LoVo (cell line): Measurements from ENCODE around the gene DGKD.
"Not testable (repeated sequence)": the region's sequence is repeated elsewhere in the genome, so short reads cannot be mapped to it uniquely, and the experiment has no call there.

Experiments
- DNase-seq: peaks from one replicate; pipeline ENCODE4 v3.0.0-alpha.2; 2016; ENCODE audit warnings: low spot score

The DGKD gene, protein sequence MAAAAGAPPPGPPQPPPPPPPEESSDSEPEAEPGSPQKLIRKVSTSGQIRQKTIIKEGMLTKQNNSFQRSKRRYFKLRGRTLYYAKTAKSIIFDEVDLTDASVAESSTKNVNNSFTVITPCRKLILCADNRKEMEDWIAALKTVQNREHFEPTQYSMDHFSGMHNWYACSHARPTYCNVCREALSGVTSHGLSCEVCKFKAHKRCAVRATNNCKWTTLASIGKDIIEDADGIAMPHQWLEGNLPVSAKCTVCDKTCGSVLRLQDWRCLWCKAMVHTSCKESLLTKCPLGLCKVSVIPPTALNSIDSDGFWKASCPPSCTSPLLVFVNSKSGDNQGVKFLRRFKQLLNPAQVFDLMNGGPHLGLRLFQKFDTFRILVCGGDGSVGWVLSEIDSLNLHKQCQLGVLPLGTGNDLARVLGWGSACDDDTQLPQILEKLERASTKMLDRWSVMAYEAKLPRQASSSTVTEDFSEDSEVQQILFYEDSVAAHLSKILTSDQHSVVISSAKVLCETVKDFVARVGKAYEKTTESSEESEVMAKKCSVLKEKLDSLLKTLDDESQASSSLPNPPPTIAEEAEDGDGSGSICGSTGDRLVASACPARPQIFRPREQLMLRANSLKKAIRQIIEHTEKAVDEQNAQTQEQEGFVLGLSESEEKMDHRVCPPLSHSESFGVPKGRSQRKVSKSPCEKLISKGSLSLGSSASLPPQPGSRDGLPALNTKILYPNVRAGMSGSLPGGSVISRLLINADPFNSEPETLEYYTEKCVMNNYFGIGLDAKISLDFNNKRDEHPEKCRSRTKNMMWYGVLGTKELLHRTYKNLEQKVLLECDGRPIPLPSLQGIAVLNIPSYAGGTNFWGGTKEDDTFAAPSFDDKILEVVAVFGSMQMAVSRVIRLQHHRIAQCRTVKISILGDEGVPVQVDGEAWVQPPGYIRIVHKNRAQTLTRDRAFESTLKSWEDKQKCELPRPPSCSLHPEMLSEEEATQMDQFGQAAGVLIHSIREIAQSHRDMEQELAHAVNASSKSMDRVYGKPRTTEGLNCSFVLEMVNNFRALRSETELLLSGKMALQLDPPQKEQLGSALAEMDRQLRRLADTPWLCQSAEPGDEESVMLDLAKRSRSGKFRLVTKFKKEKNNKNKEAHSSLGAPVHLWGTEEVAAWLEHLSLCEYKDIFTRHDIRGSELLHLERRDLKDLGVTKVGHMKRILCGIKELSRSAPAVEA

GRCh38 chr2:233353769-233354499 is at the start of gene DGKD:
Gene DGKD, plus strand, starts transcription at chr2:233354494. Its CDS starts 25 bp downstream, at chr2:233354519.
- peak; percentile 67 for DNase-seq

DNA sequence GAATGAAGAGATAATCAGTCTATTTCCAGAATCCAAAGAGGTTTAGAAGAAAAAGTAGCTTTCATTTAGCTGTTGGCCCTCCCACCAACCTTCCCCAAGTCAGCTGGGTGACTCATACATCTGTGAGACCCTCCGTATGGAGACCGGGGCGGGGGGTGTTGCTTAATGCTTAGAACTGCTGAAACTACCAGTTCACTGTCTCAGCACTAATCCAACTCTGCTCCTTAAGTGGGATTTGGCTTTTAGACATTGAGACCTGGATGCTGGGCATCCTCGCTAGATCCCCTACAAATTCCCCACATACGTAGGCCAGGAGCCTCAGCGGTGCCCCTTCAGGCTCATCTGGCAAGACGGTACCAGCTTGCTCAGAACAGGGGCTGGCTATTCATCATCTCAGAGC is 46.7 kb upstream of the DGKD start, which contains the start of gene SAG:
Gene SAG, plus strand, starts transcription at position 252 of the 400 bp plus-strand sequence. CDS start 1,374 bp downstream, outside the sequence.
- DNase-seq = no peak

GRCh38 chr2:233311241-233311926 is 42.9 kb upstream of the DGKD start:
- DNase-seq = no peak

DNA sequence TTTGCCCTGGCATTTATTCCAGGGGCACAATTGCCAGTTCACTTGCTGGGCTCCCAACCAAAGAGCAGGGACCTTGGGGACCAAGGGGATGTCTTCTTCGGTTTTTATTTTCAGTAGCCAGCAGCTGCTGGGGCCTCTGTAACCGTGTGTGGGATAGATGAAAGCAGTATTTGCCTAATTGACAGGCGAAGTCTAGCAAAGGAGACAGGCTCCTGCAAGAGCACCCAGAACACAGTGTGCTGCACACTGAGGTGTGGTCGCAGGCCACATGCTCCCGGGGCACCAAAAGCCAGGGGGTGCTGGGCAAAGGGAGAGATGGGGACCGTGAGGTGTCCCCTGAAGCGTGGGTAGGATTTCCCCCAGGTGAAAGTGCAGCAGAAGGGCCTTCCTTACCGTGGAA is 41.4 kb upstream of the DGKD start:
- DNase-seq = no peak

- no peak for DNase-seq
Measured at GRCh38 chr2:233314180-233314925, 39.9 kb upstream of the DGKD start.

GRCh38 chr2:233317196-233317943 is 36.9 kb upstream of the DGKD start:
- no peak for DNase-seq

- DNase-seq = no peak
Measured at GRCh38 chr2:233319256-233319655, 35.0 kb upstream of the DGKD start.

- no peak for DNase-seq
Measured at GRCh38 chr2:233320470-233320869, 33.8 kb upstream of the DGKD start.

DNA sequence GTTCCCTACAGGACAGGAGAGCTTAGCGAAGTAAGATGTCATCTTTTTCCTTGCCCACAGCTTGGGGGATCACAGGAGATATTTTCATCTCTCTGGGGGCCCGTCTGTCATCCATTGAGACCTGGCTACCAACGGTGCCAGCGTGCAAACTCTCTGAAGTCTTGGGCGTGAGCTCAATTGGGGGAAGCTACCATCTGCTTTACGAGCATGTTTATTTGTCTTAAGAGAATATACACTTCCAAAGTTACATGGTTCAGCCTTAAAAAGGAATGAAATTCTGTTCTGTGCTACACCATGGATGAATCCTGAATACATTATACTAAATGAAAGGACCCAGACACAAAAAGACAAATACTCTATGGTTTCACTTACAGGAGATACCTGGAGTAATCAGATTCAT is 33.1 kb upstream of the DGKD start:
- no peak for DNase-seq

DNA sequence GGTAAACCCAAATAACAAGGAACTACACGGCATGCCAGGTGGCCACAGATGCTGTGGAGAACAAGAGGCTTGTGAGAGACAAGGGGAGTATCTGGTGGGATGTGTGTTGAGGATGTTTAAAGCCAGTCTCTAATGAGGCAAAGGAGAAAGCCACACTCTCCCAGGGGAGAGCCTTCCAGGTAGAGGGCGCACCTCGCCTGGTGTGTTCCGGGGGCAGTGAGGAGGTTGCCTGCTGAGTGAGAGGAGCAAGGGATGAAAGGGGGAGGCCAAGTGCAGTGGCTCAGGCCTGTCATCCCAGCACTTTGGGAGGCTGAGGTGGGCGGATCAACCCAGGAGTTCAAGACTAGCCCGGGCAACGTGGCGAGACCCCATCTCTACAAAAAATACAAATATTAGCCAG is 30.4 kb upstream of the DGKD start:
- DNase-seq = no peak

- no peak for DNase-seq
Measured at GRCh38 chr2:233325256-233325655, 29.0 kb upstream of the DGKD start.

GRCh38 chr2:233325814-233326213 is 28.5 kb upstream of the DGKD start:
- no peak for DNase-seq

- DNase-seq = no peak
Measured at GRCh38 chr2:233326500-233326899, 27.8 kb upstream of the DGKD start.

DNA sequence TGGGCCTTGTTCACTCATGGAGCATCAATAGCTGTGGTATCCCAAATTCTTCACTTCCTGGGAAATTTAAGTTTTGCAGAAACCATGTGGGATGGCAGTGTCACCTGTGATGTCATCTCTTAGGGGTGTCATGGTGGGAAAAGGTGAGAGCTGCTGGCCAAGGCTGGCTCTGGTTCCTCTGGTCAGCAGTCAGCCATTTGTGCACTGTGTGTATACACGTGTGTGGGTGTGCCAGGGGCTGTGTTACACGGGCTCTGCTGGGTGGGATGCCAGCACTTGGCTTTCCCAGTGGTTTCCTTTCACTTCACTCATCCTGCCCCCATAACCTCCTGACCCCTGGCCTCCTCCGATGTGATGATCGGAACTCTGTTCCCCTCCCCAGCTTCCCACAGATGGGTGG is 25.4 kb upstream of the DGKD start:
- no peak for DNase-seq

GRCh38 chr2:233329489-233330135 is 24.7 kb upstream of the DGKD start:
- DNase-seq = no peak

DNA sequence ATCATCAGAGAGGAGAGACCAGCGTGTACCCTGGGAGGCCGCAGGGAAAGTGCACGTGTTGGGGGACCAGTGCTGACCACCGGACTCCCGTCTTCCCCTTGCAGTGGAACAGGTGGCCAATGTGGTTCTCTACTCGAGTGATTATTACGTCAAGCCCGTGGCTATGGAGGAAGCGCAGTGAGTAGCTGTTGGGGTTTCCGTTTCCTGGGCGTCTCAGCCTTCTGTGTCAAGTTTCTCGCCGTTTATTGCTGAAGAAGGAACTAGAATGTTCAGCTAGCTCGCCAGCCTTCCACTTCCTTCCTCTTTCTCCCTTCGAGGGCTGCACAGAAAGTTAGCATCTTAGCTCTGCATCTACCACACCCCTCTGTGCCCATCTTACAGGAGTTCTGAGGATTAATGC is 22.8 kb upstream of the DGKD start:
- no peak for DNase-seq

DNA sequence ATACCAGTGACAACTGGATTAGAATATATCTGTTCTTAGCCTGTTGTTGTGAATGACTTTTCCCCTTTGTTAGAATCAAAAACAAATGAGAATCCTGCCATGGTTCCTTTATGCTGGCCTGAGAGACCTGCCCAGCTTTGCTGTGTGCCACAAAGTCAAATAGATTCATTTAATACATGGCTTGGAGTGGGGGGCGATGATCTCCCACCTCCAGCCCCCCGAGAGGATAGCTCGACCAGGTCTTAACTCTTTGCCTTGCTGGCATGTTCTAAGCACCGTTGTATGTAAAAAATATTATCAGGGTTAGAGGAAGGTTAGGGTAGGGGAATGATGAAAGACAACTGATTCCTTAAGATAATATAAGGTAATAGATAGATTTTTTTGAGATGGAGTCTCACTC is 22.2 kb upstream of the DGKD start:
- DNase-seq = no peak

DNA sequence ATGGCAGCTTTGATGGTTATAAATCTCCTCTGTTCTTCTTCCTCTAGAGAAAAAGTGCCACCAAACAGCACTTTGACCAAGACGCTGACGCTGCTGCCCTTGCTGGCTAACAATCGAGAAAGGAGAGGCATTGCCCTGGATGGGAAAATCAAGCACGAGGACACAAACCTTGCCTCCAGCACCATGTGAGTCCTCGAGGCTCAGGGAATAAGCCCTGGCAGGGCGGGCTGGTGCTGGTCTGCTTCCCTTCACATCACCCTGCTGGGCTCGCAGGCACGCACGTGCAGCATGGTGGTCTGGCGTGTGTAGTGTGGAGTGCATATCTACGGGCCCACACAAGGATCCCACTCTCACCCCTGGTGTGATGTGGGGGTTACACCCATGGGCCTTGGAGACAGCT is 19.4 kb upstream of the DGKD start:
- DNase-seq = no peak

- DNase-seq = not testable (repeated sequence)
Measured at GRCh38 chr2:233336091-233336490, 18.2 kb upstream of the DGKD start.
